ENCODE results near the gene ACCSL.

ACCSL gene

DNA sequence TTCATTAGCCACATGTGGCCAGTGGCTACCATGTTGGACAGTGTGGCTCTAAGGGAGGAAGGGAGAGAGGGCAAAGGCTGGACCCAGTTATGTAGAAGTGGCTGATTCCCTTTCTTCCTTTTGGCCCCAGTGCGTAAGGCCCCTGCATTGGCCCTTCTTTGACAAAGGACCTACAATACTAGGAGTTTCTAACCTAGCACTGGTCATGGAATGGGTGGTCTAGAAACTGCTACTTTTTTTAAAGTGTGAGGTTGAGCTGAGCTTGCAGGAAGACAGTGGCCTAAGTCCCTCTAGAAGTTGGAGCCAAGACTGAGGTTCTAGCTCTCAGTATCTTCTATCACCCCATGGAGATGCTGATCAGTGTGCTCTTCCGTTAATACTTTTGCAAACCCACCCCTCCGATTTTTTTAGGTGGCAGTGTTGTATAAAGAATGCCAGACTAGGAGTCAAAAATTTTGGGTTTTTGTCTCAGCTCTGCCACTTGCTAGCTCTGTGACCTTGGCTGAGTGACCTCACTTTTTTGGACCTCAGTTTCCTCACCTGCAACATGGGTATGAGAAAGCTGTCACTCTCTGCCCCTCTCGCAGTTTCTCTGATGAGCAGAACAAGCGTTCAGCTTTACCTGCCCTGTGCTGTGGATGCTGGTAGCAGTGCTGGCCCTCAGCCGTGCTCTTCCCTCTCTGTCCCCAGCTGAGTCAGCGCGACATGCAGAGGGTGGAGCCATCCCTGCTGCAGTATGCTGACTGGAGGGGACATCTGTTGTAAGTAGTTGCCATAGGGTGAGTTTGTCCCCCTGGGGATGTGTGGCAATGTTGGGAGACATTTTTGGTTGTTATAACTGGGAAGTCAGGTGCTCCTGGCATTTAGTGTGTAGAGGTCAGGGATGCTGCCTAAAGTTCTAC, 25.2 kb downstream of the ACCSL start:
- DNase-seq (ENCODE audit: extremely low spot score), result no peak
- CTCF ChIA-PET, result interaction anchor here (1.3 to 4.7 kb wide), 3 partner anchors 12 to 21 kb away, joined by 3 to 24 read pairs (median 8); no protein-coding TSS in a partner anchor
- TF ChIP-seq, protein P1, sequence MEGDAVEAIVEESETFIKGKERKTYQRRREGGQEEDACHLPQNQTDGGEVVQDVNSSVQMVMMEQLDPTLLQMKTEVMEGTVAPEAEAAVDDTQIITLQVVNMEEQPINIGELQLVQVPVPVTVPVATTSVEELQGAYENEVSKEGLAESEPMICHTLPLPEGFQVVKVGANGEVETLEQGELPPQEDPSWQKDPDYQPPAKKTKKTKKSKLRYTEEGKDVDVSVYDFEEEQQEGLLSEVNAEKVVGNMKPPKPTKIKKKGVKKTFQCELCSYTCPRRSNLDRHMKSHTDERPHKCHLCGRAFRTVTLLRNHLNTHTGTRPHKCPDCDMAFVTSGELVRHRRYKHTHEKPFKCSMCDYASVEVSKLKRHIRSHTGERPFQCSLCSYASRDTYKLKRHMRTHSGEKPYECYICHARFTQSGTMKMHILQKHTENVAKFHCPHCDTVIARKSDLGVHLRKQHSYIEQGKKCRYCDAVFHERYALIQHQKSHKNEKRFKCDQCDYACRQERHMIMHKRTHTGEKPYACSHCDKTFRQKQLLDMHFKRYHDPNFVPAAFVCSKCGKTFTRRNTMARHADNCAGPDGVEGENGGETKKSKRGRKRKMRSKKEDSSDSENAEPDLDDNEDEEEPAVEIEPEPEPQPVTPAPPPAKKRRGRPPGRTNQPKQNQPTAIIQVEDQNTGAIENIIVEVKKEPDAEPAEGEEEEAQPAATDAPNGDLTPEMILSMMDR (IDR thresholded peaks at IDR 0.05; ENCODE audit: control extremely low read depth, extremely low read depth, low read depth, missing control alignments), result no peak
- POLR2A ChIA-PET, result no interaction called here

DNA sequence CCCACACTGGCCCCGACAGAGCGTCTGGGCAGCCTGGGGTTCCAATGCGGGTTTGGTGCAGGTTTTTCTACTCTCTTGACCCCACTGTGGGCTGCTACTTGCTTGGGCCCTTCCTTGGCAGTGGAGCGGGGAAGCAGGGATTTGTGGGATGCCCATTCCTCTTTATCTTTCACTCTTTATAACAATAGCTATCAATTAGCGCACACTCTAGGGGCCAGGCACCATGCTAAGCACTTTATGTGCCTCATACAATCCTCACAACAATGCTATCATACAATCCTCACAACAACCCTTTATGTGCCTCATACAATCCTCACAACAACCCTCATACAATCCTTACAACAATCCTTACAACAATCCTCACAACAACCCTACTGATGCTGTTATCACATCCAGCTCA, 31.0 kb downstream of the ACCSL start:
- CTCF ChIA-PET, result interaction anchor here (1.0 to 2.0 kb wide), 5 partner anchors 10 to 17 kb away, joined by 3 to 9 read pairs (median 3); partner anchors contain the start of gene EXT2
- POLR2A ChIA-PET, result no interaction called here

DNA sequence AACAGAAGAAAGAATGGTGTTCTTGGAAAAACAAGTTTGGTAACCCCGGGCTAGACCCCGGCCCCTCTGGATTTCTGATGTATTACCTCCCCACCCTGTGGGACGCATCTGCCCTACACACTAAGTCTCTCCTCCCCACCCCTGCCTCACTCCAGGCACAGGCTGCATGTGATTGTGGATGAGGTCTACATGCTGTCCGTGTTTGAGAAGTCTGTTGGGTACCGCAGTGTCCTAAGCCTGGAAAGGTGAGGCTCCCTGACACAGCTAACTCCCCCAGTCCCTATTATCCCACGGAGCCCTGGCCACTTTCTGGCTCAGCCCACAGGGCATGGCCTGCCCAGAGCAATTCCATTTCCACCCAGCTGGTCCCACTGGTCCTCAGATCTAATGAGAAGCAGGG, 31.6 kb downstream of the ACCSL start:
- TF ChIP-seq, protein P1 (IDR thresholded peaks at IDR 0.05; ENCODE audit: control extremely low read depth, extremely low read depth, low read depth, missing control alignments), result no peak
- POLR2A ChIA-PET, result no interaction called here
- no peak for DNase-seq (ENCODE audit: extremely low spot score)
- CTCF ChIA-PET, result interaction anchor here (1.0 to 2.0 kb wide), 5 partner anchors 9 to 16 kb away, joined by 3 to 9 read pairs (median 3); partner anchors contain the start of gene EXT2

More for the DNA sequence above, 31.0 kb downstream of the ACCSL start:
- TF ChIP-seq, protein P1 (IDR thresholded peaks at IDR 0.05; ENCODE audit: control extremely low read depth, extremely low read depth, low read depth, missing control alignments), result no peak
- DNase-seq (ENCODE audit: extremely low spot score), result no peak

DNA sequence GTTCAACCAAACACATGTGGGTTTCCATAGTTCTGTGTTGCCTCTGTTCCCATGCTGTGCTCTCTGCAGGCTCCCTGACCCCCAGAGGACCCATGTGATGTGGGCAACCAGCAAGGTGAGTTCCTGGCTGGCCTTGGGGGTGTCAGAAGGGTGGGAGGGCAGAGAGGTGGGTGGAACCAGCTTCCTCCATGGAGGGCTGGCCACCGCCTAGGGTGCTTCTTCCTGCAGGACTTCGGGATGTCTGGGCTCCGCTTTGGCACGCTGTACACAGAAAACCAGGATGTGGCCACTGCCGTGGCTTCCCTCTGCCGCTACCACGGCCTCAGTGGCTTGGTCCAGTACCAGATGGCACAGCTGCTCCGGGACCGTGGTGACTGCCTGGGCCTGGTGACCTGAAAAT, 33.2 kb downstream of the ACCSL start:
- ChIA-PET CTCF (interaction anchor here (1.4 to 2.5 kb wide), 2 partner anchors 11 to 18 kb away, joined by 3 to 6 read pairs; no protein-coding TSS in a partner anchor), POLR2A (no interaction called here)
- no peak for DNase-seq (ENCODE audit: extremely low spot score)
- TF ChIP-seq, protein P1 (IDR thresholded peaks at IDR 0.05; ENCODE audit: control extremely low read depth, extremely low read depth, low read depth, missing control alignments), result no peak

DNA sequence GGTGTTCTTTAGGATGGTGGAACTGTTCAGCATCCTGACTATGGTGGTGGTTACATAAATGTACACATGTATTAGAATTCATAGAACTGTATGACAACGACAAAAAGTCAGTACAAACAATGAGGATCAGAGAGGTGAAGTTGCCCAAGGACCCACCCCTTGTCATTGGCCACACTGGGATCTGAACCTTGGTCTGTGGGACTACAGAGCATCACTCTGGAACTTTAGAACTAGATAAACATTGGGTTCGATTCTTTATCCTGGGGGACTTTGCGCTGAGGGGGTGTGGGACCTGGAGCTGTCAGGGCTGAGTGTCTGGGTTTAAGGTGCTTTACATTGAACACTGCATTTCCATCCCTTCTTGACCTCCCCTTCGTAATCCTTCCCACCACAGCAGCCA, 34.9 kb downstream of the ACCSL start:
- no peak for DNase-seq (ENCODE audit: extremely low spot score)
- ChIA-PET CTCF (interaction anchor here (1.2 to 5.6 kb wide), 3 partner anchors 9 to 22 kb away, joined by 3 to 53 read pairs (median 6); partner anchors contain the start of gene EXT2), POLR2A (no interaction called here)
- TF ChIP-seq, protein P1 (IDR thresholded peaks at IDR 0.05; ENCODE audit: control extremely low read depth, extremely low read depth, low read depth, missing control alignments), result no peak

DNA sequence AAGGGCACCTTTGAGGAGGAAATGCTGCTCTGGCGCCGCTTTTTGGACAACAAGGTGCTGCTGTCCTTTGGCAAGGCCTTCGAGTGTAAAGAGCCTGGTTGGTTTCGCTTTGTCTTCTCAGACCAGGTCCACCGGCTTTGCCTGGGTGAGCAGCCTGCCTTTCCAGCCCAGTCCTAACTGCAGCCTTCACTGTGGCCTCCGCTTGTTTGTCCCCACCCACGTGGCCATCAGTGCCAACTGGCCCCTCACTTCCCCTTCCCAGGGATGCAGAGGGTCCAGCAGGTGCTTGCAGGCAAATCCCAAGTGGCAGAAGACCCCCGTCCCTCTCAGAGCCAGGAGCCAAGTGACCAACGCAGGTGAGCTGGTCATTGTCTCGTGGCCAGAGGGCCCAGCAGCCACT, 35.7 kb downstream of the ACCSL start:
- DNase-seq (ENCODE audit: extremely low spot score), result no peak
- TF ChIP-seq, protein P1 (IDR thresholded peaks at IDR 0.05; ENCODE audit: control extremely low read depth, extremely low read depth, low read depth, missing control alignments), result no peak
- ChIA-PET CTCF (interaction anchor here (1.2 to 5.6 kb wide), 3 partner anchors 8 to 21 kb away, joined by 3 to 53 read pairs (median 6); partner anchors contain the start of gene EXT2), POLR2A (no interaction called here)
